ENCODE results near the gene H1-8. TPM values are rescaled to one million over a fixed set of nuclear protein-coding genes. Genes with fewer than 3 reads are reported as not detected.

Gene H1-8
- total RNA-seq, 1 experiment from 2014 or later: not detected

- H3K27me3 Mint-ChIP-seq (ENCODE audit: low read depth): no peaks in the 10 kb centered on the region
- no peak for TF ChIP-seq CTCF (conservative IDR thresholded peaks at IDR 0.05)
- H4K20me1 ChIP-seq (ENCODE audit: control insufficient read depth, insufficient read depth, insufficient read length): no peaks in the 10 kb centered on the region
- H3K4me1 ChIP-seq (ENCODE audit: insufficient read depth, low read length): no peaks in the 10 kb centered on the region
- no peak overlapping the region for H4K5ac ChIP-seq (ENCODE audit: insufficient read length, low read depth, low read length)
- DNase-seq: no peak
- H3K56ac ChIP-seq (ENCODE audit: insufficient read length, low read depth, low read length): no peak overlapping the region
- no peak overlapping the region for H4K91ac ChIP-seq (ENCODE audit: insufficient read length, low read depth, low read length)
- no peak overlapping the region for H3K4me3 Mint-ChIP-seq
- no peak overlapping the region for H3K9ac ChIP-seq (ENCODE audit: extremely low read depth, insufficient read length, low read length)
- H3K9me3 Mint-ChIP-seq: no peaks in the 10 kb centered on the region
- WGBS (ENCODE audit: extremely low coverage, insufficient read length, low lambda C conversion rate): no CpG with 5 or more reads among the region's 18 CpGs
- H2BK20ac ChIP-seq (ENCODE audit: low read depth, low read length, poor library complexity, severe bottlenecking): no peak overlapping the region
- no peak overlapping the region for H3K4ac ChIP-seq (ENCODE audit: low read depth, low read length)
- peaks cover 17 to 20% of the 10 kb centered on the region in 2 experiments for H3K4me1 Mint-ChIP-seq
- no peak overlapping the region for H3T11ph ChIP-seq (ENCODE audit: low read length)
- H3K14ac ChIP-seq (ENCODE audit: insufficient read depth, low read length): no peak overlapping the region
- H3K23ac ChIP-seq (ENCODE audit: insufficient read length, low read depth, low read length): no peak overlapping the region
- H2BK120ac ChIP-seq (ENCODE audit: low read depth, low read length, poor library complexity, severe bottlenecking): no peak overlapping the region
- no peak overlapping the region; a peak in 1 of 7 replicates for H3K27ac Mint-ChIP-seq
- H3K27ac ChIP-seq (ENCODE audit: insufficient read length, low read depth, low read length): no peak overlapping the region
- H3K18ac ChIP-seq (ENCODE audit: insufficient read length, low read depth, low read length): no peak overlapping the region
- no peak overlapping the region for H2BK5ac ChIP-seq (ENCODE audit: insufficient read length, low read length)
- H3K79me1 ChIP-seq (ENCODE audit: insufficient read depth, low read depth, low read length, poor library complexity, severe bottlenecking): no peaks in the 10 kb centered on the region
- no peak overlapping the region for H2BK12ac ChIP-seq (ENCODE audit: insufficient read length, low read depth, low read length)
- H3K23me2 ChIP-seq (ENCODE audit: insufficient read length, low read depth, low read length, poor library complexity, severe bottlenecking): no peaks in the 10 kb centered on the region
- no peaks in the 10 kb centered on the region for H3K9me3 ChIP-seq (ENCODE audit: control insufficient read depth, low read depth, low read length)
- no peak overlapping the region for H2AFZ ChIP-seq (ENCODE audit: low read length)
- no peak overlapping the region for H2AK5ac ChIP-seq (ENCODE audit: insufficient read length, low read length)
- no peak overlapping the region for H4K8ac ChIP-seq (replicated peaks; ENCODE audit: insufficient read length, low read depth, low read length)
- H3K4me2 ChIP-seq (ENCODE audit: insufficient read depth, insufficient read length, low read length): no peak overlapping the region
- peaks cover 0 to 4% (median 2%) of the 10 kb centered on the region in 3 experiments; a peak in 1 of 7 replicates for H3K36me3 Mint-ChIP-seq (ENCODE audit: insufficient read depth in 1 of 3, low read depth in 3 of 3)
- no peak overlapping the region for H2BK15ac ChIP-seq (ENCODE audit: low read depth, low read length)
- H3K79me2 ChIP-seq (ENCODE audit: insufficient read depth, low read length): no peaks in the 10 kb centered on the region
- no peaks in the 10 kb centered on the region for H3K27me3 ChIP-seq (ENCODE audit: insufficient read depth, low read length)
Measured at GRCh38 chr3:129576514-129577352, 33.8 kb downstream of the H1-8 start.

Measured in H9 (cell line).